SK-N-MC (cell line): ENCODE data around the gene ZBED3.

Experiments used
- EZH2 ChIP-seq: fragments of 200-600 bp; sonication (generic); IDR thresholded peaks from one replicate; pipeline ENCODE4 v1.6.1; 2017; ENCODE audit warnings: antibody characterized with exemption
- POLR2AphosphoS5 ChIP-seq: IDR thresholded peaks from 2 replicates; pipeline ENCODE4 v1.6.1; 2012; ENCODE audit warnings: mild to moderate bottlenecking, low read depth, low read length, borderline replicate concordance

GRCh38 chr5:77082280-77082679, 4.8 kb downstream of the ZBED3 start:
- TF ChIP-seq POLR2AphosphoS5 (no peak), EZH2 (no peak)
